K562 (cell line): ENCODE measurements around the gene MATR3. TPM values are rescaled to one million over a fixed set of nuclear protein-coding genes. Genes with fewer than 3 reads are reported as not detected.

Source experiments
- ATAC-seq: fragments of 200-7000 bp; cut with Tn5 transposase; 3 replicates; pipeline ENCODE4 v1.9.1; 2020; ENCODE audit warnings: moderate library complexity
- BruUV-seq: library from RNA; stranded (reverse); fragments of 400-500 nt; replicated peaks from 2 replicates; lab custom pipeline; 2021; lab: Mats Ljungman, UMichigan
- CTCF ChIA-PET: fragments of 300-600 bp; formaldehyde crosslinking; extraction: SDS; loops from one replicate; lab custom pipeline; 2021; ENCODE audit warnings: low intra/inter-chr PET ratio; lab: Yijun Ruan, JAX
- POLR2A ChIA-PET: fragments of 300-600, 350-650 bp; sonication (Branson Sonifier 250); formaldehyde crosslinking; extraction: SDS; loops from one replicate; lab custom pipeline; 2021; ENCODE audit warnings: antibody characterized with exemption, inconsistent platforms; lab: Yijun Ruan, JAX
- DNase-seq, 4 experiments: peaks; one replicate each; pipeline versions ENCODE4 v3.0.0 to v3.0.0-alpha.2; 2011 to 2018; ENCODE audit warnings: low spot score in 3 of 4, mixed read lengths in 3 of 4; ENCODE audit errors: extremely low read depth in 1 of 4
- FAIRE-seq: peaks from 2 replicates; lab custom pipeline; 2011; peaks lifted over from hg19 to GRCh38; lab: Jason Lieb, UNC
- H2AFZ ChIP-seq: 2 replicates; pipeline ENCODE4 v1.6.0; 2011; ENCODE audit warnings: low read depth, low read length, control low read depth, inconsistent platforms
- H3K27ac ChIP-seq: fragments of 200-600 bp; 3 replicates; pipeline ENCODE4 v1.8.0; 2011; ENCODE audit warnings: low read depth, mild to moderate bottlenecking, control low read depth, inconsistent platforms, low read length, moderate library complexity, mixed read lengths; ENCODE audit errors: extremely low read depth
- H3K27me3 ChIP-seq, 2 experiments: fragments of 300-600 bp in 1 of 2; 2 replicates in 1 of 2; 3 replicates in 1 of 2; pipeline versions ENCODE4 v1.6.0 to v1.8.0; 2011; ENCODE audit warnings: inconsistent platforms in 2 of 2, low read length in 2 of 2, mild to moderate bottlenecking in 1 of 2, mixed read lengths in 1 of 2, moderate library complexity in 1 of 2; ENCODE audit not compliant: control insufficient read depth in 2 of 2, insufficient read depth in 2 of 2
- H3K36me3 ChIP-seq: fragments of 300-600 bp; 3 replicates; pipeline ENCODE4 v1.8.0; 2011; ENCODE audit warnings: mild to moderate bottlenecking, low read length, inconsistent platforms; ENCODE audit not compliant: control insufficient read depth, insufficient read depth
- H3K4me1 ChIP-seq, 2 experiments: fragments of 200-600 bp in 1 of 2; replicated peaks in 1 of 2; 2 replicates in 1 of 2; 3 replicates in 1 of 2; pipeline versions ENCODE4 v1.5.1 to v1.8.0; 2011; ENCODE audit warnings: inconsistent platforms in 2 of 2, low read length in 2 of 2, mild to moderate bottlenecking in 1 of 2, mixed read lengths in 1 of 2, moderate library complexity in 1 of 2; ENCODE audit not compliant: control insufficient read depth in 2 of 2, insufficient read depth in 2 of 2
- H3K4me2 ChIP-seq: 2 replicates; pipeline ENCODE4 v1.6.1; 2011; ENCODE audit warnings: low read length, control low read depth, inconsistent platforms, mixed read lengths; ENCODE audit not compliant: insufficient read depth
- H3K4me3 ChIP-seq: fragments of 200-600 bp; sonication (generic), shearing (Covaris generic); 2 replicates; pipeline ENCODE4 v1.5.1; 2016; ENCODE audit warnings: control low read depth, inconsistent platforms
- H3K79me2 ChIP-seq: fragments of 200-600 bp; 3 replicates; pipeline ENCODE4 v1.8.0; 2011; ENCODE audit warnings: low read length, inconsistent platforms; ENCODE audit not compliant: control insufficient read depth, insufficient read depth
- H3K9ac ChIP-seq, 2 experiments: 2 replicates each; pipeline versions ENCODE4 v1.6.0 to v1.6.1; 2011; ENCODE audit warnings: low read depth in 2 of 2, low read length in 2 of 2, control low read depth in 1 of 2, inconsistent platforms in 1 of 2, mild to moderate bottlenecking in 1 of 2, mixed read lengths in 1 of 2; ENCODE audit not compliant: insufficient read depth in 1 of 2
- H3K9me1 ChIP-seq: one replicate; pipeline ENCODE4 v1.6.0; 2011; ENCODE audit warnings: inconsistent platforms, mild to moderate bottlenecking, low read length, moderate library complexity; ENCODE audit not compliant: control insufficient read depth, insufficient read depth
- H3K9me3 ChIP-seq: replicated peaks from 2 replicates; pipeline ENCODE4 v1.5.1; 2011; ENCODE audit warnings: low read depth, low read length, inconsistent platforms; ENCODE audit not compliant: control insufficient read depth, insufficient read depth
- H4K20me1 ChIP-seq: replicated peaks from 2 replicates; pipeline ENCODE4 v1.6.1; 2011; ENCODE audit warnings: low read length, inconsistent platforms, mixed read lengths; ENCODE audit not compliant: control insufficient read depth, insufficient read depth
- AFF1 ChIP-seq, 2 experiments: fragments of 450-650 bp; IDR thresholded peaks; 2 replicates each; pipeline ENCODE4 v1.6.1; 2018; ENCODE audit warnings: mild to moderate bottlenecking in 2 of 2, low read depth in 1 of 2; ENCODE audit not compliant: partially characterized antibody in 2 of 2
- BCL6 ChIP-seq: fragments of 250-450 bp; sonication (Bioruptor Pico); IDR thresholded peaks from 2 replicates; pipeline ENCODE4 v1.4.0; 2020
- ETV6 ChIP-seq, 3 experiments: fragments of 150-350 bp in 1 of 3; sonication (generic) in 1 of 3; formaldehyde crosslinking in 1 of 3; IDR thresholded peaks; 2 replicates each; pipeline versions ENCODE4 v1.6.1 to v1.8.0; 2014 to 2022; ENCODE audit warnings: borderline replicate concordance in 2 of 3, low read depth in 2 of 3, antibody characterized with exemption in 1 of 3, low read length in 1 of 3, mild to moderate bottlenecking in 1 of 3, missing genetic modification reagents in 1 of 3
- FOS ChIP-seq: IDR thresholded peaks from 3 replicates; pipeline ENCODE4 v1.6.1; 2011; ENCODE audit not compliant: insufficient read length; ENCODE audit errors: extremely low read depth
- GATA2 ChIP-seq: sonication (generic); formaldehyde crosslinking; IDR thresholded peaks from 2 replicates; pipeline ENCODE4 v1.4.0; 2020; ENCODE audit warnings: mild to moderate bottlenecking, missing genetic modification reagents
- GTF2E2 ChIP-seq: fragments of 200-800 bp; sonication (Bioruptor generic); IDR thresholded peaks from 2 replicates; pipeline ENCODE4 v1.6.1; 2016; ENCODE audit warnings: missing genetic modification characterization, missing compliant biosample characterization
- PTTG1 ChIP-seq: fragments of 450-650 bp; IDR thresholded peaks from 2 replicates; pipeline ENCODE4 v1.6.1; 2016; ENCODE audit warnings: low read depth, mild to moderate bottlenecking, missing genetic modification characterization, missing compliant biosample characterization
- RCOR1 ChIP-seq, 2 experiments: IDR thresholded peaks; 2 replicates each; pipeline ENCODE4 v1.6.1; 2012; ENCODE audit warnings: low read depth in 2 of 2, low read length in 2 of 2, borderline replicate concordance in 1 of 2, improper control_type of control experiment in 1 of 2
- SETDB1 ChIP-seq: IDR thresholded peaks from one replicate; pipeline ENCODE4 v1.6.1; 2012; ENCODE audit warnings: low read length, control low read depth, inconsistent platforms
- SMAD3 ChIP-seq: fragments of 450-650 bp; formaldehyde crosslinking; conservative IDR thresholded peaks from 2 replicates; pipeline ENCODE4 v1.4.0; 2020; ENCODE audit warnings: mild to moderate bottlenecking
- SREBF2 ChIP-seq: sonication (generic); formaldehyde crosslinking; IDR thresholded peaks from 2 replicates; pipeline ENCODE4 v1.4.0; 2020; ENCODE audit warnings: mild to moderate bottlenecking, missing genetic modification reagents
- TCF7L2 ChIP-seq: fragments of 150-350 bp; IDR thresholded peaks from 2 replicates; pipeline ENCODE4 v1.6.1; 2016; ENCODE audit warnings: low read depth, mild to moderate bottlenecking, low read length, moderate library complexity
- USF1 ChIP-seq: sonication (generic); formaldehyde crosslinking; IDR thresholded peaks from 2 replicates; pipeline ENCODE4 v1.9.0; 2022; ENCODE audit warnings: mild to moderate bottlenecking, missing genetic modification reagents
- YBX1 ChIP-seq: fragments of 450-650 bp; IDR thresholded peaks from 2 replicates; pipeline ENCODE4 v1.7.1; 2016; ENCODE audit warnings: mild to moderate bottlenecking
- ZKSCAN3 ChIP-seq: fragments of 250-450 bp; sonication (Bioruptor Pico); IDR thresholded peaks from 2 replicates; pipeline ENCODE4 v1.4.0; 2020
- ZNF280B ChIP-seq: fragments of 250-450 bp; sonication (Bioruptor Pico); IDR thresholded peaks from 2 replicates; pipeline ENCODE4 v1.5.1; 2021; ENCODE audit warnings: mild to moderate bottlenecking
- WGBS: fragments of 100-300 bp; shearing (Covaris generic); methylation state at CpG from one replicate; pipeline ENCODE4 v1.1.6; 2016; ENCODE audit warnings: low coverage, mixed read lengths; ENCODE audit not compliant: insufficient coverage; ENCODE audit errors: missing lambda C conversion rate; 5-methylcytosine and 5-hydroxymethylcytosine counted together
- in situ Hi-C: fragments of 300-500 bp; cut with MboI; formaldehyde crosslinking; loops from 4 replicates; pipeline ENCODE4 v1.15.0; 2018; ENCODE audit warnings: inconsistent platforms, mixed read lengths
- intact Hi-C: fragments of 100-400 bp; cut with micrococcal nuclease; formaldehyde crosslinking; loops from 2 replicates; pipeline ENCODE4 v1.14.2; 2022
- polyA plus RNA-seq, 8 experiments: library from polyadenylated mRNA; depleted of rRNA in 4 of 8; stranded (reverse) in 5 of 8; unstranded in 3 of 8; fragments of >200 nt; fragmentation: Nextera tagmentation in 2 of 8; fragmentation: Illumina TruSeq in 1 of 8; extraction: Ambion mirVana in 2 of 8; extraction: Trizol in 1 of 8; gene quantifications; 2 replicates each; pipeline versions ENCODE4 v1.2.1 to v1.2.3, GENCODE V29; 2011 to 2014; ENCODE audit warnings: inconsistent platforms in 1 of 8, missing spikeins in 1 of 8
- total RNA-seq, 7 experiments: library from RNA; depleted of rRNA in 6 of 7; stranded (reverse); fragments of >200 nt in 6 of 7; fragmentation: Illumina TruSeq in 2 of 7; extraction: Trizol in 2 of 7; gene quantifications; 2 replicates each; pipeline versions ENCODE4 v1.2.1 to v1.2.3, GENCODE V29; 2011 to 2021; ENCODE audit warnings: low replicate concordance in 1 of 7

MATR3 gene
- total and polyA plus RNA-seq, 9 of the 15 experiments (the other 6 are each of a cell fraction or from before 2014, with no cell fraction given), result 150 to 425 (median 263) TPM

GRCh38 chr5:139377226-139377625, 83.7 kb downstream of the MATR3 start:
- H3K4me3 ChIP-seq, result no peak overlapping the region
- H3K36me3 ChIP-seq, result peaks cover under 1% of the 10 kb centered on the region; the same call in 1 of the 3 replicates
- 37% methylated on average over 3 of the region's 3 CpGs for WGBS
- ChIA-PET POLR2A (interaction anchor here (0.6 kb wide), 1 partner anchor 66 kb away, joined by 3 read pairs; no protein-coding TSS in a partner anchor), CTCF (no interaction called here)
- no TSS peak for BruUV-seq
- no peak overlapping the region for H3K9ac ChIP-seq
- H3K79me2 ChIP-seq, result no peaks in the 10 kb centered on the region
- in situ Hi-C loops, result no loop called here
- no peak for ATAC-seq
- no peak overlapping the region for H2AFZ ChIP-seq
- intact Hi-C loops, result no loop called here
- peaks cover 5 to 31% of the 10 kb centered on the region in 2 experiments; a peak in 4 of 5 replicates for H3K4me1 ChIP-seq
- TF ChIP-seq TCF7L2, result no peak
- TF ChIP-seq AFF1 (IDR thresholded peaks at IDR 0.05; ENCODE audit: low read depth in 1 of 2, partially characterized antibody in 2 of 2), result no peak
- TF ChIP-seq SREBF2, result no peak
- no peak for TF ChIP-seq ETV6 (IDR thresholded peaks at IDR 0.05; ENCODE audit: borderline replicate concordance in 1 of 2, low read depth in 2 of 2, low read length in 1 of 2)
- TF ChIP-seq ETV6 (CRISPR knock-in tag; IDR thresholded peaks at IDR 0.05; ENCODE audit: borderline replicate concordance), result no peak
- TF ChIP-seq PTTG1 (tag), result no peak
- no peak for TF ChIP-seq SETDB1
- TF ChIP-seq YBX1, result no peak
- no peak for TF ChIP-seq SMAD3 (CRISPR knock-in tag)
- TF ChIP-seq RCOR1 (IDR thresholded peaks at IDR 0.05; ENCODE audit: borderline replicate concordance in 1 of 2, low read depth in 2 of 2, low read length in 2 of 2), result no peak
- no peak for TF ChIP-seq USF1 (CRISPR knock-in tag)
- TF ChIP-seq GATA2 (CRISPR knock-in tag), result no peak
- no peak for TF ChIP-seq GTF2E2
- TF ChIP-seq FOS, result no peak
- TF ChIP-seq BCL6 (CRISPR knock-in tag), result no peak
- no peak for TF ChIP-seq ZNF280B (CRISPR knock-in tag)
- no peak for TF ChIP-seq ZKSCAN3 (CRISPR knock-in tag)
- TF ChIP-seq, all 486 proteins: peak for 0
- Histone ChIP-seq H3K27me3 (no peaks in the 10 kb centered on the region), H3K27ac (no peak overlapping the region), H3K9me3 (no peaks in the 10 kb centered on the region), H3K9me1 (no peaks in the 10 kb centered on the region), H3K4me2 (no peak overlapping the region), H4K20me1 (no peaks in the 10 kb centered on the region)
- DNase-seq (no peak), FAIRE-seq (peak; percentile 40)
